MCF 10A (cell line): Measurements from ENCODE around the gene PDPN. TPM values are rescaled to one million over a fixed set of nuclear protein-coding genes. Genes with fewer than 3 reads are reported as not detected.

ENCODE experiments used
- BruUV-seq: library from RNA; stranded (reverse); fragments of 400-500 nt; replicated peaks from 2 replicates; lab custom pipeline; 2021; lab: Mats Ljungman, UMichigan
- CTCF ChIA-PET: fragments of 300-600 bp; sonication (Branson Sonifier 250); formaldehyde crosslinking; extraction: SDS; loops from one replicate; lab custom pipeline; 2021; ENCODE audit warnings: antibody characterized with exemption, inconsistent platforms; lab: Yijun Ruan, JAX
- POLR2A ChIA-PET: fragments of 300-600, 350-650 bp; sonication (Branson Sonifier 250); formaldehyde crosslinking; extraction: SDS; loops from one replicate; lab custom pipeline; 2020; ENCODE audit warnings: antibody characterized with exemption, inconsistent platforms; lab: Yijun Ruan, JAX
- DNase-seq: peaks from one replicate; pipeline ENCODE4 v3.0.0-alpha.2; 2018; ENCODE audit not compliant: unreplicated experiment
- H3K27ac Mint-ChIP-seq: one replicate; pipeline ENCODE4 v1.8.0; 2022; ENCODE audit warnings: mild to moderate bottlenecking, low read depth, mixed read lengths; ENCODE audit not compliant: unreplicated experiment
- H3K27me3 Mint-ChIP-seq: one replicate; pipeline ENCODE4 v1.8.0; 2022; ENCODE audit warnings: mixed read lengths; ENCODE audit not compliant: insufficient read depth, unreplicated experiment
- H3K36me3 Mint-ChIP-seq: one replicate; pipeline ENCODE4 v1.8.0; 2022; ENCODE audit warnings: mild to moderate bottlenecking, moderate library complexity, mixed read lengths; ENCODE audit not compliant: insufficient read depth, unreplicated experiment
- H3K4me1 Mint-ChIP-seq: one replicate; pipeline ENCODE4 v1.8.0; 2022; ENCODE audit warnings: mixed read lengths; ENCODE audit not compliant: insufficient read depth, unreplicated experiment
- H3K4me3 Mint-ChIP-seq: one replicate; pipeline ENCODE4 v1.8.0; 2022; ENCODE audit warnings: mild to moderate bottlenecking, moderate library complexity, mixed read lengths; ENCODE audit not compliant: unreplicated experiment
- H3K9me3 Mint-ChIP-seq: one replicate; pipeline ENCODE4 v1.8.0; 2022; ENCODE audit warnings: mixed read lengths; ENCODE audit not compliant: unreplicated experiment
- CTCF ChIP-seq: fragments of 200-600 bp; IDR thresholded peaks from one replicate; pipeline ENCODE4 v1.8.0; 2022; ENCODE audit warnings: antibody characterized with exemption, mild to moderate bottlenecking; ENCODE audit not compliant: unreplicated experiment
- intact Hi-C: fragments of 100-400 bp; cut with micrococcal nuclease; formaldehyde crosslinking; loops from 2 replicates; pipeline ENCODE4 v1.14.1; 2022
- total RNA-seq: library from RNA; stranded (reverse); gene quantifications from 2 replicates; pipeline ENCODE4 v1.2.3, GENCODE V29; 2022

PDPN gene
- total RNA-seq, 1 experiment from 2014 or later, result 35.1 TPM

GRCh38 chr1:13539683-13540082 lies 43.9 kb upstream of the PDPN start:
- intact Hi-C loops, result no loop called here
- CTCF ChIA-PET, result interaction anchor here (0.7 to 0.8 kb wide), 2 partner anchors 142 to 175 kb away, joined by 3 read pairs; no protein-coding TSS in a partner anchor
- Mint-ChIP-seq H3K27me3 (no peaks in the 10 kb centered on the region), H3K36me3 (no peaks in the 10 kb centered on the region), H3K4me3 (no peak overlapping the region), H3K9me3 (no peaks in the 10 kb centered on the region), H3K27ac (no peak overlapping the region), H3K4me1 (peaks cover 14% of the 10 kb centered on the region)
- no peak for DNase-seq
- no TSS peak for BruUV-seq
- peak; percentile 10 for TF ChIP-seq CTCF
- POLR2A ChIA-PET, result no interaction called here

GRCh38 chr1:13540866-13541265 lies 42.8 kb upstream of the PDPN start:
- Mint-ChIP-seq H3K36me3 (no peaks in the 10 kb centered on the region), H3K27me3 (no peaks in the 10 kb centered on the region), H3K4me1 (peaks cover 14% of the 10 kb centered on the region), H3K9me3 (no peaks in the 10 kb centered on the region), H3K4me3 (no peak overlapping the region), H3K27ac (no peak overlapping the region)
- ChIA-PET CTCF (interaction anchor here (0.6 to 1.3 kb wide), 2 partner anchors 15 to 60 kb away, joined by 3 to 5 read pairs; no protein-coding TSS in a partner anchor), POLR2A (interaction anchor here (0.6 kb wide), 2 partner anchors 21 to 609 kb away, joined by 3 to 4 read pairs; no protein-coding TSS in a partner anchor)
- no peak for DNase-seq
- BruUV-seq, result no TSS peak
- no peak for TF ChIP-seq CTCF
- intact Hi-C loops, result no loop called here

- intact Hi-C loops, result no loop called here
- ChIA-PET CTCF (interaction anchor here (0.6 to 1.3 kb wide), 4 partner anchors 14 to 185 kb away, joined by 3 to 5 read pairs (median 4); no protein-coding TSS in a partner anchor), POLR2A (no interaction called here)
- no peak for TF ChIP-seq CTCF
- Mint-ChIP-seq H3K27me3 (no peaks in the 10 kb centered on the region), H3K36me3 (no peaks in the 10 kb centered on the region), H3K4me1 (peaks cover 14% of the 10 kb centered on the region), H3K27ac (no peak overlapping the region), H3K4me3 (no peak overlapping the region), H3K9me3 (no peaks in the 10 kb centered on the region)
- no peak for DNase-seq
- no TSS peak for BruUV-seq
Observed at GRCh38 chr1:13541435-13542215, 42.0 kb upstream of the PDPN start.

- no peaks in the 10 kb centered on the region for H3K27me3 Mint-ChIP-seq
- peak; percentile 36 for DNase-seq
- peaks cover 14% of the 10 kb centered on the region for H3K4me1 Mint-ChIP-seq
- H3K4me3 Mint-ChIP-seq, result no peak overlapping the region
- H3K9me3 Mint-ChIP-seq, result no peaks in the 10 kb centered on the region
- ChIA-PET POLR2A (interaction anchor here (0.7 to 1.5 kb wide), 3 partner anchors 12 to 69 kb away, joined by 3 to 5 read pairs (median 3); no protein-coding TSS in a partner anchor), CTCF (interaction anchor here (0.6 to 2.0 kb wide), 13 partner anchors 12 to 381 kb away, joined by 3 to 6 read pairs (median 4); no protein-coding TSS in a partner anchor)
- H3K27ac Mint-ChIP-seq, result no peak overlapping the region
- no peaks in the 10 kb centered on the region for H3K36me3 Mint-ChIP-seq
- no TSS peak for BruUV-seq
- TF ChIP-seq CTCF, result peak; percentile 38
- intact Hi-C loops, result no loop called here
Observed at GRCh38 chr1:13543451-13544220, 40.0 kb upstream of the PDPN start.
